GM19193 (cell line): ENCODE measurements around the gene GUCY1A2.

Experiments
- POLR2A ChIP-seq: IDR thresholded peaks from 4 replicates; pipeline ENCODE4 v1.6.1; 2011; ENCODE audit not compliant: insufficient read depth, insufficient read length; ENCODE audit errors: extremely low read depth

Gene GUCY1A2

DNA sequence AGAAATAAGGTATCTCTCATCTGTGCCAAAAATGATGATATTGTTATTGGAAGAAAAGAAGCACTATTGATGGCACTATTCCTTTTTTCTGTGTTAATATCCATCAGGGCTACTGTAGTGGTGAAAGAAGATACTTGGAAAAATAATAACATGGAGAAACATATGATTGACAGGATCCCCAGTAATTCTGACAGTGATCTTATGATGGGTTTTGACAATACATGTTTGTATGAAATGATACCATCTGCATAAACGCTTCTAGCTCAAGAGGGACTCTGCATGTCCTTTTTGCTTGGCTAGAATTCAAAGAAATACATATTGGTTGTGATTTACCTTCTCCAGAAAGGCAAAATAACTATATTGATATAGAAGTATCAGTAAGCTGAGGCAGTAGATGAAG is 178.1 kb downstream of the GUCY1A2 start:
- TF ChIP-seq POLR2A = no peak

- no peak for TF ChIP-seq POLR2A
Observed at GRCh38 chr11:106834567-106834966, 183.7 kb downstream of the GUCY1A2 start.

DNA sequence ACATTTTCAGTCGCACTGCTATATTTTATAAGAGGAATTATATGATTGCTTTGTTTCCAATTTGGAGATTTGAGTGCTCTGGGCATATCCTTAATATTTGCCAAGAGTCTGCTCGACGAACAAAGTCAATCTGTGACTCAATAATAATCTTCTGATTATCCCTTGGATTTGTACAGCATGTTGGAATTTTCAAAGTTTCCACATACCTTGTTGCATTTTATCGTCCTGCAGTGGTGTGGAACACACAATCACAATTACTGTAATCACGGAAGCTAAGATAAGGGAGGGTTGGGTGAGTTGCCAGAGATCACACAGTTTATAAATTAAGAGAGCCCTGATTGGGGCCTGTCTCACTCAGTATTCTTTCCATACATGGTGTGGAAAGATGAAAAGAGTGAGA is 189.3 kb downstream of the GUCY1A2 start:
- TF ChIP-seq POLR2A = no peak

DNA sequence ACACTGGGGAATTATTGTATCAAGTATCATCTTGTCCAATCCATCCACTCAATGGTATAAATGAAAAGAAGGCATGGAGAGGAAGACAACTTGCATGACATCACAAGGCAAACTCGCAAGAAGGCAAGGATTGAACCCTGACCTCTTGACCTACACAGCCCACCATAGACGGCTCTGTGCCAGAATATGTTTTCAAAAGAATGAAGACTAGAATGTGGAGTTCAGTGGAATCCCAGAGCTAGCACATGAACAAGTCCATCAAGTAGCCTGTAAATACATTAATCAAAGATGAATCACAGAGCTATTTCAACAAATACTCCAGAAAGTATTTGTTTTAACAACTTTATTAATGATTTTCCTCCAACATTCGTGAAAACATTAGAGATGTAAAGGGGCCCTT is 189.7 kb downstream of the GUCY1A2 start:
- no peak for TF ChIP-seq POLR2A

DNA sequence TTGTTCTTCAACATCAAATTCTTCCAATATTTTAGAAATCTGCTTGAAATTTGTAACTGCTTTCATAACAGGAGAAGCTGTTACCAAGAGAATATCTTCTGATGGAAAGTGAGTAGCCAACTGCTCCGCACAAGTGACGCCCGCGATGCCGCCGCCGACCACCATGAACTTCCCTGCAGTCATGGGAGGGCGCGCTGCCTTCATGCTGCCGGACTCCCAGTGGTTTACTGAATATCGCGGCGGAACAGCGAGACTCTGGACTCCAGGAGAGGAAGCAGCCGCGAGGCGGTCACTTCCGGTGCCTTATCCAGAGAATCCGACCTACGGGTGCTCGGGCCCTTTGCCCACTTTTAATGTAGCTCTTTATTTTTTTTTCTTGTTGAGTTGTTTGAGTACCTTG is 190.6 kb downstream of the GUCY1A2 start:
- TF ChIP-seq POLR2A = no peak

DNA sequence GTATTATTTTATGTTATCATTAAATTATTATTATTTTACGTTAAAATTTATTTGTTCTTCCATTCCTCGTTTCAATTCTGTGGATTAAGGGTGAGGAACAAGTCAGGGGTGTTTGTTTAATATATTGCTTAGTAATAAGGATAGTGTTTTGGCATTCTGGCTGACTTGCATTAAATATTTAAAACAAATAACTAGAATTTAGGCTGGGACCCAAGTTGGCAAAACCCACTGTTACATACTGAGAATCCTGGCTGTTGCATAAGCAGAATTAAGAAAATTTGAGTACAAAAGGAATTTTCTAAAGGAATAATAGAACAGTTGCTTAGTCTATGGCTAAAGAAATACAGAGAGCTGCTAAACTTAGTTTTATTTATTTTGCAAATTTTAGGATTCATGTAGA is 196.4 kb downstream of the GUCY1A2 start:
- TF ChIP-seq POLR2A = no peak

DNA sequence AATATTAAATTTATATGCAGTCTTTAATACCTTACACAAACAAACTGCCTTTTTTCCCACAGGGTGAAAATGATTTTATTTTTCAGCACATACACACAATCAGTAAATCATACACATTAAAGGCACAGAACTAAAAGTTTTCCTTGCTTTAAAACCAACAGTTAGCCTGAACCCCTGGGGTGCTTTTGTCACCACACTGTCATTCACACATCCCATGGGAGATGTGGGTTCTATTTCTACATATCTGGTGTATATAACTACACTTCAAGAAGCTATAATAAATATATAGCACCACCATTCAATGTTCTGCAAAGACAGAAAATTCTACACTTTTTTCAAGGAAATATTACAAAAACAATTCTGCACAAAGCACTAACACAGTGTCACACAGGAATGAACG is 197.0 kb downstream of the GUCY1A2 start:
- no peak for TF ChIP-seq POLR2A

- TF ChIP-seq POLR2A = no peak
Observed at GRCh38 chr11:106818443-106818842, 199.8 kb downstream of the GUCY1A2 start.

- TF ChIP-seq POLR2A = no peak
Observed at GRCh38 chr11:106815209-106815608, 203.1 kb downstream of the GUCY1A2 start.

DNA sequence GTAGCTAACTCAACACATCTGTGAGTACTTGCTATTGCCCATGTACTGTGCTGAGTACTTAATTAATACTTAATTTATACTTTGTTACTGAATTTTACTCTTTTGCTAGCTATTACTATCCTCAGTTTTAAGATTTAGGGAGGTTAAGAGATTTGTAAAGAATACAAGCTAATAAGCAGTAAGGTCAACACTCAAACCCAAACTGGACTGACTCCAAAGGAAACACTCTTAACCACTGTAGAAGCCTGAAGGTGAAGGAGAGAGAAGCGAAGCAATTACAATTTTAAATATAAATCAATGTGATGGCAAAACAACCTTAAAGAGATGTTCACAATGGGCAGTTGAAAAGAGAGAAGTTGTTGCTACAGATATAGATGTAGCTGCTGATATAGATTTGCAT is 204.5 kb downstream of the GUCY1A2 start:
- no peak for TF ChIP-seq POLR2A

DNA sequence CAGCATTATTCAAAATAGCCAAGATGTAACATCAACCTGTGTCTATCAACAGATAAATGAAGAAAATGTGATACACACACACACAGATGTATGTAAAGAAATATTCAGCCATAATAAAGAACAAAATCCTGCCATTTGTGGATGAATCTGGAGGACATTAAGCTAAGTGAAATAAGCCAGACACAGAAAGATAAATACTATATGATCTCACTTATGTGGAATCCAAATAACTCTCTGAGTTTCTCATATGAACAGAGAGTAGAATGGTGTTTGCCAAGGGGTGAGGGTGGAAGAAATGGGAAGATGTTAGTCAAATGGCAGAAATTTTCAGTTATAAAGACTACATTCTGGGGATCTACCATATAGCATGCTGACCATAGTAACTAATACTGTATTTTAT is 224.2 kb downstream of the GUCY1A2 start:
- no peak for TF ChIP-seq POLR2A

DNA sequence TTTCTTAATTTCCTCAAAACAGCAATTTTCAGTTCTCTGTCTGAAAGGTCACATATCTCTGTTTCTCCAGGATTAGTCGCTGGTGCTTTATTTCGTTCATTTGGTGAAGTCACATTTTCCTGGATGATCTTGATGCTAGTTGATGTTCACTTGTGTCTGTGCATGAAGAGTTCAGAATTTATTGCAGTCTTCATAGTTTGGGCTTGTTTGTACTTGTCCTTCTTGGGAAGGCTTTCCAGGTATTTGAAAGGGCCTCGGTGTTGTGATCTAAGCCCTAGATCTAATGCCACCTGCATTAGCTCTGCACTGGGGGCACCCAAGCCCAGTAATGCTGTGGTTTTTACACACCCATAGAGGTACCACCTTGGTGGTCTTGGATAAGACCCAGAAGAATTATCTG is 228.9 kb downstream of the GUCY1A2 start:
- TF ChIP-seq POLR2A = no peak

DNA sequence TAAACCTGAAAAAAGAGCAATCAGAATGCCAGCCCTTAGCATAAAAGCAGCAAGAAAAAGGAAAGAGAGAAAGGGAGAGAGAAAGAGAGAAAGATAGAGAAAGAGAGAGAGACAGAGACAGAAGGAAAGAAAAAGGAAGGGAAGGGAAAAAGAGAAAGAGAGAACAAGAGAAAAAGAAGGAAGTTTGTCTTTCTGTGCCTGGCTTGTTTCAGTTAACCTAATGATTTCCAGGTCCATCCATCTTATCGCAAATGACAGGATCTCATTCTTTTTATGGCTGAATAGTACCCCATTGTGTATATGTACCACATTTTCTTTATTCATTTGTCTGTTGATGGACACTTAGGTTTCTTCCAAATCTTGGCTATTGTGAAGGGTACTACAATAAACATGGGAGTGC is 230.8 kb downstream of the GUCY1A2 start:
- TF ChIP-seq POLR2A = no peak

DNA sequence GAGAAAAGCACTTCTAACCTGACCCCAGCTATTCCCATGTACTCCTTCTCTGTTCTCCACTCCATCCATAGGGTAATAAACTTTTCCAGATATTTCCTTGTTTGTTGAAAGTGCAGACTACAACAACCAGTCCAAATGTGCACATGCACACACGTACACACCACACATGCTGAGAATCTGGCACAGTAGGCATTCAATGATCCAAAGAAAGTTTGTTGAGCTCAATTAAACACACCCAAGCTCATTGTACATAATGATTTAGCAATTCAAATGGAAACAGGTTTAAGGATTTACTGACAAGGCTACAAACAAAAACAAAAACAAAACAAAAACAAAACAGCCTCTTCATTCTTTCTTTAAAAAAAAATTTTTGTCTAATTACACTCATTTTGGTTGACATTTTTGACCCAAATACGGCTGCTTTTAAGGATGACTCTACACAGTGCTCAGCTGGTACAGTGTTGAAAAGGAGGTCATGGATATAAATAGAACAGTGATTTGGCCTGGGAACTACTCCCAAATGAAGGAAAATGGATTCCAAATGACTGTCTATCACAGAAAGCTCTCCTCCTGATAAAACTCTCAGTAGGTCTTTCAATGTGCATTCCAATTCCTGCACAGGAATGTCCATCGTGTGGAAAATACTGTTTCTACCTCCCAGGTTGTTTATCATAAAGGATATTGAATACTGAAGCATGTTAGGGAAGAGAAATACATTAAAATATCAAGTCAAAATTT is 232.2 kb downstream of the GUCY1A2 start:
- no peak for TF ChIP-seq POLR2A

GRCh38 chr11:106770489-106771085 is 247.7 kb downstream of the GUCY1A2 start:
- TF ChIP-seq POLR2A = no peak

- TF ChIP-seq POLR2A = no peak
Observed at GRCh38 chr11:106765469-106766258, 252.6 kb downstream of the GUCY1A2 start.
